ENCODE measurements around the gene CNDP2. TPM values are rescaled to one million over a fixed set of nuclear protein-coding genes. Genes with fewer than 3 reads are reported as not detected.

CNDP2 gene
- total RNA-seq, 1 experiment from 2014 or later, result 310 TPM

GRCh38 chr18:74489676-74490075 is 6.5 kb upstream of the CNDP2 start:
- no peaks in the 10 kb centered on the region for H3K9me3 ChIP-seq (ENCODE audit: control insufficient read depth, insufficient read depth, low read depth, low read length)
- in situ Hi-C loops (cut with HindIII; ENCODE audit: low pct_unique_long_range_greater_than_20kb, low sequenced_read_pairs) (no loop called here), intact Hi-C loops (cut with micrococcal nuclease; ENCODE audit: unreplicated experiment) (no loop called here)
- no TSS peak for BruUV-seq (replicated peaks)
- ChIA-PET CTCF (interaction anchor here (0.7 kb wide), 1 partner anchor 142 kb away, joined by 4 read pairs; no protein-coding TSS in a partner anchor), POLR2A (interaction anchor here (0.6 kb wide), 1 partner anchor 41 kb away, joined by 4 read pairs; no protein-coding TSS in a partner anchor)
- ATAC-seq (no peak), DNase-seq (ENCODE audit: low read depth, low spot score) (no peak)
- no peaks in the 10 kb centered on the region for H3K36me3 ChIP-seq (ENCODE audit: control insufficient read depth, insufficient read depth, low read length)
- no peaks in the 10 kb centered on the region for H3K4me1 ChIP-seq (ENCODE audit: control insufficient read depth, insufficient read depth, low read length)
- no peak for TF ChIP-seq POLR2AphosphoS5 (IDR thresholded peaks at IDR 0.05; ENCODE audit: low read depth, low read length)
- peak; percentile 44; the same call in 1 of the 2 replicates for TF ChIP-seq TCF7L2 (IDR thresholded peaks at IDR 0.05; ENCODE audit: low read depth, low read length)
- TF ChIP-seq SIN3A (IDR thresholded peaks at IDR 0.05; ENCODE audit: borderline replicate concordance, insufficient read depth, low read depth, low read length), result no peak
- H3K4me3 ChIP-seq (ENCODE audit: low read depth in 2 of 2, low read length in 2 of 2), result no peak overlapping the region
- peaks cover 2% of the 10 kb centered on the region; the same call in 1 of the 2 replicates for H3K27me3 ChIP-seq (ENCODE audit: control insufficient read depth, insufficient read depth, low read length)
- H3K27ac ChIP-seq (ENCODE audit: low read length), result no peak overlapping the region

GRCh38 chr18:74492259-74492658 is 3.9 kb upstream of the CNDP2 start:
- in situ Hi-C loops (cut with HindIII; ENCODE audit: low pct_unique_long_range_greater_than_20kb, low sequenced_read_pairs), result no loop called here
- POLR2A ChIA-PET, result no interaction called here
- Histone ChIP-seq H3K36me3 (ENCODE audit: control insufficient read depth, insufficient read depth, low read length) (no peaks in the 10 kb centered on the region), H3K4me1 (ENCODE audit: control insufficient read depth, insufficient read depth, low read length) (peaks cover 5% of the 10 kb centered on the region), H3K27me3 (ENCODE audit: control insufficient read depth, insufficient read depth, low read length) (peaks cover 2% of the 10 kb centered on the region; the same call in 1 of the 2 replicates), H3K4me3 (ENCODE audit: low read depth in 2 of 2, low read length in 2 of 2) (no peak overlapping the region), H3K9me3 (ENCODE audit: control insufficient read depth, insufficient read depth, low read depth, low read length) (no peaks in the 10 kb centered on the region), H3K27ac (ENCODE audit: low read length) (no peak overlapping the region)
- intact Hi-C loops (cut with micrococcal nuclease; ENCODE audit: unreplicated experiment), result no loop called here
- BruUV-seq (replicated peaks), result no TSS peak
- ATAC-seq, result no peak
- DNase-seq (ENCODE audit: low read depth, low spot score), result no peak
- TF ChIP-seq REST (IDR thresholded peaks at IDR 0.05; ENCODE audit: insufficient read depth in 1 of 2, low read depth in 2 of 2, low read length in 1 of 2) (no peak), CTCF (IDR thresholded peaks at IDR 0.05) (no peak), TCF7L2 (IDR thresholded peaks at IDR 0.05; ENCODE audit: low read depth, low read length) (no peak), POLR2AphosphoS5 (IDR thresholded peaks at IDR 0.05; ENCODE audit: low read depth, low read length) (no peak)
- CTCF ChIA-PET, result interaction anchor here (1.0 to 2.3 kb wide), 2 partner anchors 33 to 60 kb away, joined by 3 to 27 read pairs; no protein-coding TSS in a partner anchor

GRCh38 chr18:74493689-74494088 is 2.5 kb upstream of the CNDP2 start:
- ChIA-PET POLR2A (no interaction called here), CTCF (interaction anchor here (0.5 to 2.3 kb wide), 20 partner anchors 11 to 1159 kb away, joined by 3 to 74 read pairs (median 4); no protein-coding TSS in a partner anchor)
- no peak for TF ChIP-seq POLR2AphosphoS5 (IDR thresholded peaks at IDR 0.05; ENCODE audit: low read depth, low read length)
- peak; percentile 96 for TF ChIP-seq CTCF (IDR thresholded peaks at IDR 0.05)
- no peak overlapping the region for H3K4me3 ChIP-seq (ENCODE audit: low read depth in 2 of 2, low read length in 2 of 2)
- BruUV-seq (replicated peaks), result no TSS peak
- no peaks in the 10 kb centered on the region for H3K36me3 ChIP-seq (ENCODE audit: control insufficient read depth, insufficient read depth, low read length)
- in situ Hi-C loops (cut with HindIII; ENCODE audit: low pct_unique_long_range_greater_than_20kb, low sequenced_read_pairs), result no loop called here
- H3K27ac ChIP-seq (ENCODE audit: low read length), result no peak overlapping the region
- H3K4me1 ChIP-seq (ENCODE audit: control insufficient read depth, insufficient read depth, low read length), result peaks cover 19% of the 10 kb centered on the region
- H3K27me3 ChIP-seq (ENCODE audit: control insufficient read depth, insufficient read depth, low read length), result peaks cover 2% of the 10 kb centered on the region; the same call in 1 of the 2 replicates
- DNase-seq (ENCODE audit: low read depth, low spot score) (peak; percentile 62), ATAC-seq (peak; percentile 40)
- no peaks in the 10 kb centered on the region for H3K9me3 ChIP-seq (ENCODE audit: control insufficient read depth, insufficient read depth, low read depth, low read length)
- intact Hi-C loops (cut with micrococcal nuclease; ENCODE audit: unreplicated experiment), result loop anchor here (1.0 kb wide), 2 partner anchors 140 to 297 kb away; no protein-coding TSS in a partner anchor

Measured in Panc1 (cell line).